Effector memory CD4-positive, alpha-beta T cell (primary cell): ENCODE measurements around the gene FIBCD1.

Experiments
- DNase-seq, 3 donors: peaks; one replicate each; pipeline ENCODE4 v3.0.0-alpha.2; 2020
- H3K27ac ChIP-seq: 2 replicates; pipeline ENCODE4 v1.7.0; 2013; ENCODE audit warnings: mild to moderate bottlenecking, low read length, moderate library complexity; ENCODE audit not compliant: insufficient read depth, poor library complexity, severe bottlenecking
- H3K27me3 ChIP-seq: replicated peaks from 2 replicates; pipeline ENCODE4 v1.7.0; 2013; ENCODE audit warnings: mild to moderate bottlenecking, low read length; ENCODE audit not compliant: insufficient read depth, control insufficient read depth, poor library complexity, severe bottlenecking
- H3K36me3 ChIP-seq: 2 replicates; pipeline ENCODE4 v1.7.0; 2013; ENCODE audit warnings: mild to moderate bottlenecking, low read length, moderate library complexity; ENCODE audit not compliant: control insufficient read depth, insufficient read depth
- H3K4me1 ChIP-seq: 2 replicates; pipeline ENCODE4 v1.7.0; 2013; ENCODE audit warnings: low read length, mild to moderate bottlenecking; ENCODE audit not compliant: control insufficient read depth, insufficient read depth, poor library complexity, severe bottlenecking
- H3K4me3 ChIP-seq: 2 replicates; pipeline ENCODE4 v1.7.0; 2013; ENCODE audit warnings: low read length, low read depth, mild to moderate bottlenecking; ENCODE audit not compliant: insufficient read depth, poor library complexity, severe bottlenecking
- H3K9me3 ChIP-seq: 2 replicates; pipeline ENCODE4 v1.7.0; 2013; ENCODE audit warnings: mild to moderate bottlenecking, low read length, moderate library complexity; ENCODE audit not compliant: control insufficient read depth

FIBCD1 gene

DNA sequence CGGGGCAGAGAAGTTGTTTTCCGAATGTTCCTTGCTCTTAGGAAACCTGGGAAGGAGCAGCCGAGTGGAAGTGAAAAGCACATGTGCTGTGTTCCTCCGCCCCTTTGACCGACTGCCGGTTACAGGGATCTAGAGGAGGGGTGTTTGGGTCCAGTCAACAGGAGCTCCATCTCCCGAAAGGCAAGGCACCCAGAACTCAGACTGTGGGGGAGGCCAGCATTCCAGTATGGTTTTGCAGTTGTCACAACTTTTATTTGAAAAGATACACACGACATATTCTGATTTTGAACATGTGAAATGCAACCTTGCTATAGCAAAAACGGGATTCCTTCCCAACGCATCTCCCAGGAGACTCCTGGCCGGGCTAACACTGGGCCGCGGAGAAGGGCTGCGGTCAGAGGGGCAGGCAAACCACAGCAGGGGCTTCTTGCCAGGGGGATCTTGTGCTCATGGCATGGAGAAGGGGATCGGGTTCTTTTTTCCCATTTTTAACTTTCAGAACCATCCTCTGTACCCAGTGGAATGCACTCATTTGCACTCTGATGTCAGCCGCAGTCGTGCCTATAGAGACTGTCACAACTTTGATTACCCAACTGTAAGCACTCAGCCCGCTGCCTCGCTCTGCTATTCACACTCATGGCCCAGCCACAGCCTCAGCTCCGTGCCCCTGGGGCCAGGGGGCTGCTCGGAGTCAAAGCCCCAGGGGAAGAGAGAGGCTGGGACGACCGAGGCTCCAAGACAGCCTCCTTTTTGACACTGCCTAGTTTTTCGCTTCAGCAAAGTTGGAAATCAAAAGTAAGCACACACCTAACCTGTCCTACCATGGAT lies 46.4 kb downstream of the FIBCD1 start:
- Histone ChIP-seq H3K4me1 (no peaks in the 10 kb centered on the region), H3K27ac (no peak overlapping the region), H3K36me3 (peaks cover 7% of the 10 kb centered on the region), H3K27me3 (no peaks in the 10 kb centered on the region), H3K9me3 (no peaks in the 10 kb centered on the region), H3K4me3 (no peak overlapping the region)
- no peak for DNase-seq

- Histone ChIP-seq H3K36me3 (peaks cover 15% of the 10 kb centered on the region), H3K4me3 (no peak overlapping the region)
Observed at GRCh38 chr9:130891688-130892476, 47.2 kb downstream of the FIBCD1 start.

DNA sequence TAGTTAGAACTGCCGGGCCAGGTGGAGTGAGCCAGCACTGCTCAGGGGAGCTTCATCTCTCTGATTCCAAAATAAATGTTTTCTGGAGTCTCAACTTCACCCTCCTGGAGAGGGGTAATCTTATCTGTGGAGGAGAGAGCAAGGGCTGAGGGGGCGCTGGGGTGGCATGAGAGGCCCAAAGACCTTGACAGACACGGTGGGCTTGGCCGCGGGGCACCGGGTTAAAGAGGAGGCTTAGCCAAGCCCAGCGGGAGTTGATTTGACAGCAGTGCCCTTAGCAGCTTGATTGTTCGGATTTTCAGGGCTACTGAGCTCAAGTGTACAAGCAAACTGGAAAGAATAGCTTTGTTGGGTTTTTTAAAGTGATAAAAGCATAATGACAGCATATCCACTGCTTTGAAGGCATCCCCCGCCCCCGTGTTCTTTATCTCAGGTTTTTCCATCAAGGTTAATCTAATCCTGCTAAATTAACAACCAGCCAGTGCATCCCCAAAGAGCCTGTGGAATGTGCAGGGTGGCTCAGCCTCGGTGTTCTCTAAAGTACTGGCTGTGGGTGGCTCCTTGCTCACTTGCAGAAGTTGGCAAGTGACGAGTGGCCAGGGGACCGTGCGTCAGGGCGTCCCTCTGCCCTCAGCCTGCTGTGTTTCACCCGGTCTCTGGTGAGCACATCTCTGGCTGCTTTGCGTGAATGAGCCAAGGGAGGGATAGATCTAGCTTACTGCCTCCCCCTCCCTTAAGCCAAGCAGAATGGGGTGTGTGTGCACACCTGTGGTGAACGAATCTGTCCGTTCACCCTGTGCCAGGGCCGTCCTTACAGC lies 48.0 kb downstream of the FIBCD1 start:
- no peak overlapping the region for H3K27ac ChIP-seq
- H3K4me1 ChIP-seq: no peaks in the 10 kb centered on the region
- no peak for DNase-seq
- H3K4me3 ChIP-seq: no peak overlapping the region
- peaks cover 16% of the 10 kb centered on the region for H3K36me3 ChIP-seq
- no peaks in the 10 kb centered on the region for H3K27me3 ChIP-seq
- no peaks in the 10 kb centered on the region for H3K9me3 ChIP-seq

More at GRCh38 chr9:130891688-130892476, 47.2 kb downstream of the FIBCD1 start:
- Histone ChIP-seq H3K4me1 (no peaks in the 10 kb centered on the region), H3K27ac (no peak overlapping the region), H3K27me3 (no peaks in the 10 kb centered on the region), H3K9me3 (no peaks in the 10 kb centered on the region)
- DNase-seq: no peak

DNA sequence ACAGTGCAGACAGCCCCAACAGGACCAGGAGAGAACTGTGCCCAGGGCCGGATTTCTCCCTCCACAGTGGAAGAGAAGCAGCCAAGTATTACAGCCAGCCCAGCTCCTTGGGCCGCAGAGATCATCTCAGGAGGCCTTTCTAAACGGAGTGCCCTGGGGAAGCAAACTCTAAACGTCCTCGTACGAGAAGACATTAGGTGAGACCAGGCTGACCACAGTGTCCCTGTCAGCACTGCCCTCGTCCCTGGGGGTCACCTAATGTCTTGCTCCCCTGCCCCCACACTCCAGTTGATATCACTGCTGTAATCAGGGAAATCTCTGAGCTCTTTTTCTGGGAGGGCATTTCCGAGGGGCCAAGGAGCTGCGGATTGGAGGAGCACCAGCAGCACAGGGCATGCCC lies 48.9 kb downstream of the FIBCD1 start:
- DNase-seq: no peak
- Histone ChIP-seq H3K4me3 (no peak overlapping the region), H3K9me3 (no peaks in the 10 kb centered on the region), H3K27me3 (no peaks in the 10 kb centered on the region), H3K4me1 (no peaks in the 10 kb centered on the region), H3K27ac (no peak overlapping the region), H3K36me3 (peaks cover 24% of the 10 kb centered on the region)

GRCh38 chr9:130888146-130888885 lies 50.7 kb downstream of the FIBCD1 start:
- H3K9me3 ChIP-seq: no peaks in the 10 kb centered on the region
- H3K4me1 ChIP-seq: no peaks in the 10 kb centered on the region
- no peak overlapping the region for H3K4me3 ChIP-seq
- H3K36me3 ChIP-seq: peaks cover 40% of the 10 kb centered on the region
- no peaks in the 10 kb centered on the region for H3K27me3 ChIP-seq
- H3K27ac ChIP-seq: no peak overlapping the region
- DNase-seq: no peak

GRCh38 chr9:130887494-130888144 lies 51.4 kb downstream of the FIBCD1 start:
- no peak for DNase-seq
- H3K36me3 ChIP-seq: peaks cover 40% of the 10 kb centered on the region
- H3K4me1 ChIP-seq: no peaks in the 10 kb centered on the region
- H3K4me3 ChIP-seq: no peak overlapping the region
- no peaks in the 10 kb centered on the region for H3K27me3 ChIP-seq
- no peak overlapping the region for H3K27ac ChIP-seq
- no peaks in the 10 kb centered on the region for H3K9me3 ChIP-seq

- H3K27me3 ChIP-seq: no peaks in the 10 kb centered on the region
- no peak overlapping the region for H3K27ac ChIP-seq
- no peak overlapping the region for H3K4me3 ChIP-seq
- no peaks in the 10 kb centered on the region for H3K4me1 ChIP-seq
- no peaks in the 10 kb centered on the region for H3K9me3 ChIP-seq
- DNase-seq: no peak
- peaks cover 45% of the 10 kb centered on the region for H3K36me3 ChIP-seq
Observed at GRCh38 chr9:130886981-130887380, 52.1 kb downstream of the FIBCD1 start.

DNA sequence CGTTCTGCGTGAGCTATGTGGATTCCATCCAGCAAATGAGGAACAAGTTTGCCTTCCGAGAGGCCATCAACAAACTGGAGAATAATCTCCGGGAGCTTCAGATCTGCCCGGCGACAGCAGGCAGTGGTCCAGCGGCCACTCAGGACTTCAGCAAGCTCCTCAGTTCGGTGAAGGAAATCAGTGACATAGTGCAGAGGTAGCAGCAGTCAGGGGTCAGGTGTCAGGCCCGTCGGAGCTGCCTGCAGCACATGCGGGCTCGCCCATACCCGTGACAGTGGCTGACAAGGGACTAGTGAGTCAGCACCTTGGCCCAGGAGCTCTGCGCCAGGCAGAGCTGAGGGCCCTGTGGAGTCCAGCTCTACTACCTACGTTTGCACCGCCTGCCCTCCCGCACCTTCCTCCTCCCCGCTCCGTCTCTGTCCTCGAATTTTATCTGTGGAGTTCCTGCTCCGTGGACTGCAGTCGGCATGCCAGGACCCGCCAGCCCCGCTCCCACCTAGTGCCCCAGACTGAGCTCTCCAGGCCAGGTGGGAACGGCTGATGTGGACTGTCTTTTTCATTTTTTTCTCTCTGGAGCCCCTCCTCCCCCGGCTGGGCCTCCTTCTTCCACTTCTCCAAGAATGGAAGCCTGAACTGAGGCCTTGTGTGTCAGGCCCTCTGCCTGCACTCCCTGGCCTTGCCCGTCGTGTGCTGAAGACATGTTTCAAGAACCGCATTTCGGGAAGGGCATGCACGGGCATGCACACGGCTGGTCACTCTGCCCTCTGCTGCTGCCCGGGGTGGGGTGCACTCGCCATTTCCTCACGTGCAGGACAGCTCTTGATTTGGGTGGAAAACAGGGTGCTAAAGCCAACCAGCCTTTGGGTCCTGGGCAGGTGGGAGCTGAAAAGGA lies 53.3 kb downstream of the FIBCD1 start:
- peaks cover 48% of the 10 kb centered on the region for H3K36me3 ChIP-seq
- no peak overlapping the region for H3K27ac ChIP-seq
- no peaks in the 10 kb centered on the region for H3K27me3 ChIP-seq
- no peak for DNase-seq
- no peaks in the 10 kb centered on the region for H3K4me1 ChIP-seq
- H3K9me3 ChIP-seq: no peaks in the 10 kb centered on the region
- no peak overlapping the region for H3K4me3 ChIP-seq
